ENCODE results near the gene REEP1. TPM values are rescaled to one million over a fixed set of nuclear protein-coding genes. Genes with fewer than 3 reads are reported as not detected.
A peak's percentile ranks its signal among the peaks of the same experiment; 100 is the strongest.

Gene REEP1
- total RNA-seq, 1 experiment from 2014 or later = 0.23 TPM

DNA sequence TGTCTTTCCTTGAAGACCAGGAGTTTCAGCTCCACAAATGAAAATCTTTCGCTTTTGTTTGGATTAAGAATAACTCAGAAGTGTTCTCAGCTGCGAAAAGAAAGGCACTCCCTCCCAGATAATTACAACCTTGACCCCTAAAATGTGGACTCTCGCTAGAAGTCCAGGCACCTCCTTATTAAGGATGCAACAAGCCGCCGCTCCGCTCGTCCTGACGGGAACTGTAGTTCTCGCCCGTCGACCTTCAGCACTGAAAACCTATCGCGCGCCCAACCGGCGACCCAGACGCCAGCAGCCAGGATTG lies 142.7 kb downstream of the REEP1 start:
- ChIA-PET POLR2A (interaction anchor here (0.5 to 0.6 kb wide), 2 partner anchors 10 to 40 kb away, joined by 3 to 11 read pairs; no protein-coding TSS in a partner anchor), CTCF (no interaction called here)

DNA sequence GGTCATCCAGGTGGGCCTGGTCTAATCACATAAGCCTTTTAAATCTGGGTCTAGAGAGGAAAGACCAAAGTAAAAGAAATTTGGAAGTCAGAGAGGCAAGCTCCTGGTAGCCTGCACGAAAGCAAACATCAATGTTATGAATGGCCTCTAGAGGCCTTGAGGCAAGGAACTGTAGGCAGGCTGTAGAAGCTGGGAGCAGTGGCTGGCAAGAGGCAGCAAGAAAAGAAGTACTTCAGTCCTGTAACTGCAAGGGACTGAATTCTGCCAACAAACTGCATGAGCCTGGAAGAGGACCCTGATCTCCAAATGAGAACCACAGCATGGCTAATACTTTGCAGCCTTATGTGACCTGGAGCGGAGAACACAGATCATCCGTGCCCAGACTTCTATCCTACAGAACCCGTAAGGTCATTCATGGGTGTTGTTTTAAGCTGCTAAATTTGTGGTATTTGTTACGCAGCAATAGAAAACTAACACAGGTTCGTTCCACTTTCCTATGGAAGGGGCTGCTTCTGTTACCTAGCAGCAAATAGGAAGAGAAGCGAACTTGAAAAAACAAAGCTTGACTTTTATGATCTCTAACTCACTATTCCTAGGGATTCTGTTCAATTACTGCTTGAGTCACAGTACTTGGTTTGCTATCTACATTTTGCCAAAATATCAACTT lies 143.4 kb downstream of the REEP1 start:
- intact Hi-C loops (cut with micrococcal nuclease; ENCODE audit: unreplicated experiment) (no loop called here), in situ Hi-C loops (cut with HindIII; ENCODE audit: low pct_unique_long_range_greater_than_20kb, low sequenced_read_pairs) (no loop called here)
- TF ChIP-seq POLR2AphosphoS5 (IDR thresholded peaks at IDR 0.05; ENCODE audit: low read depth, low read length) (no peak), TCF7L2 (IDR thresholded peaks at IDR 0.05; ENCODE audit: low read depth, low read length) (no peak), SIN3A (IDR thresholded peaks at IDR 0.05; ENCODE audit: borderline replicate concordance, insufficient read depth, low read depth, low read length) (no peak)
- TF ChIP-seq, protein P1, sequence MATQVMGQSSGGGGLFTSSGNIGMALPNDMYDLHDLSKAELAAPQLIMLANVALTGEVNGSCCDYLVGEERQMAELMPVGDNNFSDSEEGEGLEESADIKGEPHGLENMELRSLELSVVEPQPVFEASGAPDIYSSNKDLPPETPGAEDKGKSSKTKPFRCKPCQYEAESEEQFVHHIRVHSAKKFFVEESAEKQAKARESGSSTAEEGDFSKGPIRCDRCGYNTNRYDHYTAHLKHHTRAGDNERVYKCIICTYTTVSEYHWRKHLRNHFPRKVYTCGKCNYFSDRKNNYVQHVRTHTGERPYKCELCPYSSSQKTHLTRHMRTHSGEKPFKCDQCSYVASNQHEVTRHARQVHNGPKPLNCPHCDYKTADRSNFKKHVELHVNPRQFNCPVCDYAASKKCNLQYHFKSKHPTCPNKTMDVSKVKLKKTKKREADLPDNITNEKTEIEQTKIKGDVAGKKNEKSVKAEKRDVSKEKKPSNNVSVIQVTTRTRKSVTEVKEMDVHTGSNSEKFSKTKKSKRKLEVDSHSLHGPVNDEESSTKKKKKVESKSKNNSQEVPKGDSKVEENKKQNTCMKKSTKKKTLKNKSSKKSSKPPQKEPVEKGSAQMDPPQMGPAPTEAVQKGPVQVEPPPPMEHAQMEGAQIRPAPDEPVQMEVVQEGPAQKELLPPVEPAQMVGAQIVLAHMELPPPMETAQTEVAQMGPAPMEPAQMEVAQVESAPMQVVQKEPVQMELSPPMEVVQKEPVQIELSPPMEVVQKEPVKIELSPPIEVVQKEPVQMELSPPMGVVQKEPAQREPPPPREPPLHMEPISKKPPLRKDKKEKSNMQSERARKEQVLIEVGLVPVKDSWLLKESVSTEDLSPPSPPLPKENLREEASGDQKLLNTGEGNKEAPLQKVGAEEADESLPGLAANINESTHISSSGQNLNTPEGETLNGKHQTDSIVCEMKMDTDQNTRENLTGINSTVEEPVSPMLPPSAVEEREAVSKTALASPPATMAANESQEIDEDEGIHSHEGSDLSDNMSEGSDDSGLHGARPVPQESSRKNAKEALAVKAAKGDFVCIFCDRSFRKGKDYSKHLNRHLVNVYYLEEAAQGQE (IDR thresholded peaks at IDR 0.05; ENCODE audit: insufficient read depth in 1 of 2, low read depth in 2 of 2, low read length in 1 of 2) = no peak
- ChIA-PET CTCF (no interaction called here), POLR2A (interaction anchor here (0.5 to 0.6 kb wide), 2 partner anchors 10 to 40 kb away, joined by 3 to 11 read pairs; no protein-coding TSS in a partner anchor)
- no TSS peak for BruUV-seq (replicated peaks)
- no peak for ATAC-seq
- H3K4me3 ChIP-seq (ENCODE audit: low read depth in 2 of 2, low read length in 2 of 2) = peak overlapping the region; percentile 88 to 100
- DNase-seq (ENCODE audit: low read depth, low spot score) = no peak
- H3K4me1 ChIP-seq (ENCODE audit: control insufficient read depth, insufficient read depth, low read length) = peaks cover 7% of the 10 kb centered on the region
- no peaks in the 10 kb centered on the region for H3K27me3 ChIP-seq (ENCODE audit: control insufficient read depth, insufficient read depth, low read length)
- peaks cover 2% of the 10 kb centered on the region for H3K36me3 ChIP-seq (ENCODE audit: control insufficient read depth, insufficient read depth, low read length)
- peak overlapping the region; percentile 94 for H3K27ac ChIP-seq (ENCODE audit: low read length)
- H3K9me3 ChIP-seq (ENCODE audit: control insufficient read depth, insufficient read depth, low read depth, low read length) = no peaks in the 10 kb centered on the region

More for the DNA sequence above, 142.7 kb downstream of the REEP1 start:
- Histone ChIP-seq H3K4me1 (ENCODE audit: control insufficient read depth, insufficient read depth, low read length) (peaks cover 7% of the 10 kb centered on the region), H3K36me3 (ENCODE audit: control insufficient read depth, insufficient read depth, low read length) (peaks cover 2% of the 10 kb centered on the region), H3K9me3 (ENCODE audit: control insufficient read depth, insufficient read depth, low read depth, low read length) (no peaks in the 10 kb centered on the region), H3K27me3 (ENCODE audit: control insufficient read depth, insufficient read depth, low read length) (no peaks in the 10 kb centered on the region), H3K27ac (ENCODE audit: low read length) (peak overlapping the region; percentile 94), H3K4me3 (ENCODE audit: low read depth in 2 of 2, low read length in 2 of 2) (peak overlapping the region; percentile 88 to 100)
- intact Hi-C loops (cut with micrococcal nuclease; ENCODE audit: unreplicated experiment) (loop anchor here (5.0 kb wide), 2 partner anchors 178 to 302 kb away; no protein-coding TSS in a partner anchor), in situ Hi-C loops (cut with HindIII; ENCODE audit: low pct_unique_long_range_greater_than_20kb, low sequenced_read_pairs) (no loop called here)
- TF ChIP-seq SIN3A (IDR thresholded peaks at IDR 0.05; ENCODE audit: borderline replicate concordance, insufficient read depth, low read depth, low read length) (no peak), CTCF (IDR thresholded peaks at IDR 0.05) (no peak), POLR2AphosphoS5 (IDR thresholded peaks at IDR 0.05; ENCODE audit: low read depth, low read length) (no peak), TCF7L2 (IDR thresholded peaks at IDR 0.05; ENCODE audit: low read depth, low read length) (no peak; the same call in 1 of the 2 replicates)
- TF ChIP-seq, protein P1 (IDR thresholded peaks at IDR 0.05; ENCODE audit: insufficient read depth in 1 of 2, low read depth in 2 of 2, low read length in 1 of 2) = no peak
- no TSS peak for BruUV-seq (replicated peaks)
- DNase-seq (ENCODE audit: low read depth, low spot score) (no peak), ATAC-seq (no peak)

Measured in Panc1 (cell line).